ENCODE measurements around the gene SLC7A6. TPM values are rescaled to one million over a fixed set of nuclear protein-coding genes. Genes with fewer than 3 reads are reported as not detected.

The SLC7A6 gene
- total and polyA plus RNA-seq, 2 of the 8 experiments (the other 6 are each of a cell fraction or from before 2014, with no cell fraction given), result 28.0 to 37.8 TPM

GRCh38 chr16:68290450-68290849 is 26.1 kb downstream of the SLC7A6 start:
- no peak overlapping the region for H3K14ac ChIP-seq (ENCODE audit: insufficient read length)
- no peak overlapping the region for H2BK5ac ChIP-seq (ENCODE audit: low read depth, low read length)
- H2BK12ac ChIP-seq (ENCODE audit: low read depth, low read length), result no peak overlapping the region
- H2BK20ac ChIP-seq (ENCODE audit: low read length), result no peak overlapping the region
- H3K4me1 ChIP-seq (replicated peaks in 1 of 4; ENCODE audit: control insufficient read depth in 3 of 4, insufficient read depth in 4 of 4, low read length in 3 of 4), result no peaks in the 10 kb centered on the region
- H2AFZ ChIP-seq (ENCODE audit: low read length), result no peak overlapping the region
- H4K8ac ChIP-seq (ENCODE audit: extremely low read depth, insufficient read depth, low read length), result no peak overlapping the region
- no peaks in the 10 kb centered on the region for H3K9me3 ChIP-seq (ENCODE audit: insufficient read depth in 2 of 2, low read depth in 1 of 2, low read length in 1 of 2)
- H3K18ac ChIP-seq (ENCODE audit: extremely low read depth, low read length), result no peak overlapping the region
- H3K9ac ChIP-seq (replicated peaks in 1 of 4; ENCODE audit: extremely low read depth in 1 of 4, low read depth in 3 of 4, low read length in 3 of 4), result no peak overlapping the region
- peaks cover 0 to 15% (median 6%) of the 10 kb centered on the region in 4 experiments; a peak in 5 of 8 replicates for H3K36me3 ChIP-seq (ENCODE audit: control insufficient read depth in 2 of 4, insufficient read depth in 4 of 4, low read length in 3 of 4)
- 0 out of 2 replicates have a peak, but pooled peaks cover 3% of the 10 kb centered on the region for H3K79me1 ChIP-seq (ENCODE audit: low read depth, low read length)
- no peak overlapping the region for H2BK15ac ChIP-seq (ENCODE audit: low read length)
- H3K27me3 ChIP-seq (replicated peaks in 1 of 4; ENCODE audit: control insufficient read depth in 3 of 4, extremely low read depth in 1 of 4, insufficient read depth in 3 of 4, low read length in 3 of 4), result no peaks in the 10 kb centered on the region
- H3K4me2 ChIP-seq (ENCODE audit: insufficient read depth in 1 of 2, low read depth in 2 of 2, low read length in 2 of 2), result no peak overlapping the region
- peaks cover 2 to 7% of the 10 kb centered on the region in 2 experiments for H4K20me1 ChIP-seq (replicated peaks in 1 of 2; ENCODE audit: control insufficient read depth in 1 of 2, insufficient read depth in 2 of 2, low read length in 2 of 2)
- H3K79me2 ChIP-seq (ENCODE audit: control insufficient read depth in 1 of 2, insufficient read depth in 2 of 2, low read length in 2 of 2), result no peaks in the 10 kb centered on the region
- H3K4me3 ChIP-seq (ENCODE audit: extremely low read depth in 1 of 4, insufficient read depth in 2 of 4, low read depth in 3 of 4, low read length in 4 of 4), result no peak overlapping the region
- no peak overlapping the region for H2BK120ac ChIP-seq (replicated peaks; ENCODE audit: low read depth, low read length)
- H4K91ac ChIP-seq (replicated peaks; ENCODE audit: insufficient read length, low read length), result no peak overlapping the region
- no peak overlapping the region for H3K56ac ChIP-seq (replicated peaks; ENCODE audit: insufficient read length, low read depth, low read length)
- no peak overlapping the region for H4K5ac ChIP-seq (ENCODE audit: insufficient read length, low read depth, low read length)
- FAIRE-seq (no peak), DNase-seq (ENCODE audit: low read depth in 1 of 2, low spot score in 2 of 2) (no peak)
- no peak overlapping the region for H3K23ac ChIP-seq (ENCODE audit: insufficient read length)
- ChIA-PET CTCF (ENCODE audit: partially characterized antibody) (interaction anchor here (1.1 to 20.4 kb wide), 6 partner anchors 10 to 50 kb away, joined by 3 to 233 read pairs (median 4); partner anchors contain the start of gene SLC7A6), POLR2A (ENCODE audit: partially characterized antibody) (interaction anchor here (0.8 to 4.4 kb wide), 5 partner anchors 11 to 71 kb away, joined by 3 to 13 read pairs (median 3); partner anchors contain the start of genes PRMT7 and SLC7A6OS)
- TF ChIP-seq SIN3A (conservative IDR thresholded peaks at IDR 0.05 in 1 of 2, IDR thresholded peaks at IDR 0.05 in 1 of 2; ENCODE audit: low read depth in 1 of 2, low read length in 2 of 2), result no peak
- H3K23me2 ChIP-seq (ENCODE audit: low read depth, low read length), result no peaks in the 10 kb centered on the region; the same call in 1 of the 2 replicates
- H3K27ac ChIP-seq (ENCODE audit: low read depth, low read length), result no peak overlapping the region
- no peak overlapping the region for H3K4ac ChIP-seq (replicated peaks; ENCODE audit: insufficient read length, low read depth, low read length)
- WGBS, 2 experiments (ENCODE audit: extremely low coverage in 1 of 2, insufficient coverage in 1 of 2, insufficient read length in 1 of 2, insufficient replicate concordance in 2 of 2, low coverage in 1 of 2, low lambda C conversion rate in 2 of 2, missing lambda C conversion rate in 1 of 2), result 72% methylated on average over 6 of the region's 6 CpGs; no CpG with 5 or more reads in 1 of the 2 experiments
- no peak overlapping the region for H2AK5ac ChIP-seq (ENCODE audit: low read depth, low read length)
